Measurements from ENCODE around the gene ATP6V0D1. TPM values are rescaled to one million over a fixed set of nuclear protein-coding genes. Genes with fewer than 3 reads are reported as not detected.

ATP6V0D1 gene
- total RNA-seq, 1 experiment from 2014 or later = 76.6 TPM

- no peak overlapping the region for H3K9ac ChIP-seq (ENCODE audit: low read length)
- BruUV-seq (replicated peaks) = no TSS peak
- no peaks in the 10 kb centered on the region for H3K27me3 ChIP-seq (ENCODE audit: low read length)
- H3K27ac ChIP-seq (ENCODE audit: low read length) = no peak overlapping the region
- no peak overlapping the region for H3K4me2 ChIP-seq (ENCODE audit: low read length)
- no peak for DNase-seq
- no peaks in the 10 kb centered on the region for H3K9me2 ChIP-seq (replicated peaks; ENCODE audit: low read length)
- CTCF ChIA-PET = interaction anchor here (0.6 kb wide), 1 partner anchor 12 kb away, joined by 4 read pairs; no protein-coding TSS in a partner anchor
- intact Hi-C loops (cut with micrococcal nuclease) = no loop called here
- POLR2A ChIA-PET (ENCODE audit: unreplicated experiment) = no interaction called here
- no peaks in the 10 kb centered on the region for H3F3A ChIP-seq (ENCODE audit: low read length, unreplicated experiment)
- no peaks in the 10 kb centered on the region for H3K9me3 ChIP-seq (ENCODE audit: low read length)
- no peaks in the 10 kb centered on the region for H4K20me1 ChIP-seq (ENCODE audit: low read length)
- no peaks in the 10 kb centered on the region for H3K36me3 ChIP-seq (ENCODE audit: low read depth, low read length)
- H2AFZ ChIP-seq (ENCODE audit: low read length) = no peak overlapping the region
- no peak for ATAC-seq
- no peak for TF ChIP-seq CTCF (conservative IDR thresholded peaks at IDR 0.05; ENCODE audit: low read depth, low read length)
- no peak for TF ChIP-seq EZH2phosphoT487 (IDR thresholded peaks at IDR 0.05; ENCODE audit: borderline replicate concordance, low read length)
- TF ChIP-seq EZH2 (IDR thresholded peaks at IDR 0.05; ENCODE audit: low read length, unreplicated experiment) = no peak
- H3K4me1 ChIP-seq (ENCODE audit: insufficient read depth, low read length) = peaks cover 34% of the 10 kb centered on the region
- H3K79me2 ChIP-seq (ENCODE audit: low read length) = no peaks in the 10 kb centered on the region
- no peak overlapping the region for H3K4me3 ChIP-seq (ENCODE audit: low read length)
These were observed 73.0 kb downstream of the ATP6V0D1 start for GRCh38 chr16:67407788-67408452.

DNA sequence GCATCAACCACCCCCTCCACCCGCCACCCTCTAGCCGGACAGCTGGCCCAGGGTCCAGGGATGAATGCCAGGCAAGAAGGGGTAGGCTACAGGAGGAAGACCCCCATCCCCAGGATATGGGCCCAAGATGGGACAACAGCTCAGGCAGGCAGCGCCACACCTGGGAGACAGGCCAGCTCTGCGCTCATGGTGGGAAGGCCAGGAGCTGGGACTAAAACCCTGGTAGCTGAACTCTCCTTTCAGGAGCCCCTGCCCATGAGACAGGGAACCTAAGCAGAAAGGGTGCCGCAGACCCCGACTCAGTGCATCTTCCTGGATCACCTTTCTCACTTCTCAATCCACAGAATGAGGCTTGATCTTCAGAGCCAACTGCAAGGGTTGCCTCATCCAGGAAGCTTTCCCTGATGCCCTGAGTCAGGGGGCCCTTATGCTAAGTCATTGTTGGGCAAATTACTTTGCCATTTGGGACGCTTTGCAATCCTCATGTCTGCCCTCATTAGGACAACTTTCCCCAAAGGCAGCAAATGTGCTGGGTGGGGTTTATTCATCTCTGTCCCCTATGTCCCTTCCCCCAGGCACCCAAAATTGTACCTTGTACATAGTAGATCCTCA, 73.7 kb downstream of the ATP6V0D1 start:
- BruUV-seq (replicated peaks) = no TSS peak
- CTCF ChIA-PET = interaction anchor here (0.6 kb wide), 1 partner anchor 11 kb away, joined by 4 read pairs; no protein-coding TSS in a partner anchor
- no peak overlapping the region for H3K9ac ChIP-seq (ENCODE audit: low read length)

More for the DNA sequence above, 73.7 kb downstream of the ATP6V0D1 start:
- H3K4me1 ChIP-seq (ENCODE audit: insufficient read depth, low read length) = peaks cover 34% of the 10 kb centered on the region
- intact Hi-C loops (cut with micrococcal nuclease) = no loop called here
- no peaks in the 10 kb centered on the region for H3F3A ChIP-seq (ENCODE audit: low read length, unreplicated experiment)
- no peak overlapping the region for H2AFZ ChIP-seq (ENCODE audit: low read length)
- no peak for TF ChIP-seq EZH2phosphoT487 (IDR thresholded peaks at IDR 0.05; ENCODE audit: borderline replicate concordance, low read length)
- no peak for TF ChIP-seq CTCF (conservative IDR thresholded peaks at IDR 0.05; ENCODE audit: low read depth, low read length)
- TF ChIP-seq EZH2 (IDR thresholded peaks at IDR 0.05; ENCODE audit: low read length, unreplicated experiment) = no peak
- no peak overlapping the region for H3K4me3 ChIP-seq (ENCODE audit: low read length)
- no peaks in the 10 kb centered on the region for H3K9me3 ChIP-seq (ENCODE audit: low read length)
- H4K20me1 ChIP-seq (ENCODE audit: low read length) = no peaks in the 10 kb centered on the region
- DNase-seq (no peak), ATAC-seq (no peak)
- H3K27ac ChIP-seq (ENCODE audit: low read length) = no peak overlapping the region
- POLR2A ChIA-PET (ENCODE audit: unreplicated experiment) = no interaction called here
- no peaks in the 10 kb centered on the region for H3K9me2 ChIP-seq (replicated peaks; ENCODE audit: low read length)
- H3K27me3 ChIP-seq (ENCODE audit: low read length) = no peaks in the 10 kb centered on the region
- no peak overlapping the region for H3K4me2 ChIP-seq (ENCODE audit: low read length)
- no peaks in the 10 kb centered on the region for H3K36me3 ChIP-seq (ENCODE audit: low read depth, low read length)
- no peaks in the 10 kb centered on the region for H3K79me2 ChIP-seq (ENCODE audit: low read length)

All from PC-3 (cell line).